Neural progenitor cell (in vitro differentiated cells): Measurements from ENCODE around the gene NAGS. TPM values are rescaled to one million over a fixed set of nuclear protein-coding genes. Genes with fewer than 3 reads are reported as not detected.

Experiments
- small RNA-seq: library from RNA; depleted of rRNA; stranded (forward); fragments of <200 nt; gene quantifications from one replicate; pipeline ENCODE3, GENCODE V24; 2015
- total RNA-seq: library from RNA; depleted of rRNA; stranded (reverse); fragments of >200 nt; gene quantifications from 2 replicates; pipeline ENCODE4 v1.2.3, GENCODE V29; 2015; ENCODE audit warnings: low replicate concordance

The NAGS gene
- total RNA-seq, 1 donor from 2014 or later = 1.8 TPM

Small RNAs within 50 kb of the gene (small RNA-seq; reads per million reads assigned to genes)
- not detected for gene RF00012

Other genes starting within 250 kb of the NAGS start
- gene SOST, start 245.8 kb upstream of the NAGS start, total RNA-seq = 0.06 TPM in 1 of 2 replicates, not detected in the other
- gene DUSP3, start 225.6 kb upstream of the NAGS start, total RNA-seq = 18.2 and 20.8 TPM in 2 replicates
- gene CFAP97D1, start 224.2 kb upstream of the NAGS start, total RNA-seq = not detected in 2 replicates
- 6.1 and 7.0 TPM in 2 replicates for gene MPP3, start 171.5 kb upstream of the NAGS start, total RNA-seq
- gene CD300LG, start 157.4 kb upstream of the NAGS start, total RNA-seq = not detected in 2 replicates
- 7.8 and 24.5 TPM in 2 replicates for gene MPP2, start 97.1 kb upstream of the NAGS start, total RNA-seq
- not detected in 2 replicates for gene PPY, start 62.1 kb upstream of the NAGS start, total RNA-seq
- 0.40 TPM in 1 of 2 replicates, not detected in the other for gene PYY, start 50.7 kb upstream of the NAGS start, total RNA-seq
- 33.8 and 55.9 TPM in 2 replicates for gene TMEM101, start 10.3 kb downstream of the NAGS start, total RNA-seq
- gene LSM12, start 62.0 kb downstream of the NAGS start, total RNA-seq = 69.6 and 76.7 TPM in 2 replicates
- 16.6 and 55.1 TPM in 2 replicates for gene G6PC3, start 66.1 kb downstream of the NAGS start, total RNA-seq
- 23.6 and 71.0 TPM in 2 replicates for gene HDAC5, start 119.0 kb downstream of the NAGS start, total RNA-seq
- gene HROB, start 137.3 kb downstream of the NAGS start, total RNA-seq = 6.5 and 11.0 TPM in 2 replicates
- not detected in 2 replicates for gene ASB16, start 166.1 kb downstream of the NAGS start, total RNA-seq
- gene TMUB2, start 182.3 kb downstream of the NAGS start, total RNA-seq = 16.6 and 26.3 TPM in 2 replicates
- 38.9 and 73.6 TPM in 2 replicates for gene ATXN7L3, start 195.3 kb downstream of the NAGS start, total RNA-seq
- gene UBTF, start 215.1 kb downstream of the NAGS start, total RNA-seq = 23.7 and 32.9 TPM in 2 replicates